Vagina (tissue), 2 donors: Measurements from ENCODE around the gene VPS4A. TPM values are rescaled to one million over a fixed set of nuclear protein-coding genes. Genes with fewer than 3 reads are reported as not detected.

ENCODE experiments used
- DNase-seq, 2 donors: peaks; one replicate each; pipeline ENCODE4 v3.0.0-alpha.2; 2017; ENCODE audit errors: extremely low spot score in 2 of 2
- H3K27ac ChIP-seq: fragments of 200-600 bp; sonication (generic); one replicate; pipeline ENCODE4 v1.5.1; 2019
- H3K27me3 ChIP-seq: fragments of 200-600 bp; sonication (generic); one replicate; pipeline ENCODE4 v1.5.1; 2019
- H3K36me3 ChIP-seq, 2 donors: fragments of 200-600 bp; sonication (generic); one replicate each; pipeline ENCODE4 v1.5.1; 2017 to 2019
- H3K4me1 ChIP-seq: fragments of 200-600 bp; sonication (generic); one replicate; pipeline ENCODE4 v1.5.1; 2019
- H3K4me3 ChIP-seq, 2 donors: fragments of 200-600 bp; sonication (generic); 1 replicate in 1 of 2; 2 replicates in 1 of 2; pipeline ENCODE4 v1.5.1; 2016 to 2019
- H3K9me3 ChIP-seq: fragments of 200-600 bp; sonication (generic); one replicate; pipeline ENCODE4 v1.5.1; 2019
- CTCF ChIP-seq, 3 experiments: fragments of 450-650 bp in 2 of 3; fragments of 200-600 bp in 1 of 3; sonication (generic) in 1 of 3; IDR thresholded peaks; one replicate each; pipeline ENCODE4 v1.5.1; 2017 to 2019; ENCODE audit warnings: antibody characterized with exemption in 3 of 3, mild to moderate bottlenecking in 2 of 3, moderate library complexity in 2 of 3
- POLR2A ChIP-seq, 2 donors: fragments of 450-650 bp; IDR thresholded peaks; one replicate each; pipeline ENCODE4 v1.6.1; 2017; ENCODE audit warnings: antibody characterized with exemption in 2 of 2, mild to moderate bottlenecking in 2 of 2, moderate library complexity in 2 of 2
- POLR2AphosphoS5 ChIP-seq, 2 donors: sonication (generic); formaldehyde crosslinking; IDR thresholded peaks; one replicate each; pipeline ENCODE4 v1.9.0; 2017; ENCODE audit warnings: antibody characterized with exemption in 2 of 2, mild to moderate bottlenecking in 2 of 2, low read depth in 1 of 2; ENCODE audit not compliant: insufficient read depth in 1 of 2
- intact Hi-C: fragments of 100-400 bp; cut with DNase I; formaldehyde crosslinking; loops from one replicate; pipeline ENCODE4 v1.15.1; 2023
- total RNA-seq: library from RNA; depleted of rRNA; stranded (reverse); fragments of >200 nt; gene quantifications from one replicate; pipeline ENCODE4 v1.2.3, GENCODE V29; 2016

Gene VPS4A
- total RNA-seq, 1 donor from 2014 or later: 27.7 TPM

DNA sequence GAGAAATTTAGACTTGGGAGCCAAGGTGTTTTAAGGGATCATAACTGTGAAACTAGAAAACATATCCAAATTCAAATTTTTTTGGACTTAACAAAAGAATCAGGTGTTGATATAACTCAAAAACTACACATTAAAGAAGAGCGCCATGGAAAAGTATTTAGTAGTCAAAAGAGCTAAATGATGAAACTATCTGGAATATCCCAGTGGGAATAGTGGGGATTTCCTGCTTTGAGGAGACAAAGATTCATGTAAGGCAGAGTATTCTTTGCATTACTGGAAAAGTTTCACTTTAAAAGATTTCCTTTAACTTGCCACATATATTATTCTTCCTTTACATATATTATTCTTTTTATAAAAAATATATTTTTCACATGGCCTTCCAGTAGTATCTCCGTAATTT lies 40.3 kb upstream of the VPS4A start:
- peak overlapping the region; percentile 37 for H3K27ac ChIP-seq
- intact Hi-C loops: no loop called here
- no peak for TF ChIP-seq POLR2A (IDR thresholded peaks at IDR 0.05)
- no peak for TF ChIP-seq CTCF (IDR thresholded peaks at IDR 0.05)
- no peak for TF ChIP-seq POLR2AphosphoS5 (IDR thresholded peaks at IDR 0.05; ENCODE audit: insufficient read depth in 1 of 2, low read depth in 1 of 2)
- H3K4me1 ChIP-seq: peaks cover 24% of the 10 kb centered on the region
- H3K4me3 ChIP-seq: no peak overlapping the region
- H3K9me3 ChIP-seq: no peaks in the 10 kb centered on the region
- no peaks in the 10 kb centered on the region for H3K36me3 ChIP-seq
- H3K27me3 ChIP-seq: no peaks in the 10 kb centered on the region
- DNase-seq: no peak

DNA sequence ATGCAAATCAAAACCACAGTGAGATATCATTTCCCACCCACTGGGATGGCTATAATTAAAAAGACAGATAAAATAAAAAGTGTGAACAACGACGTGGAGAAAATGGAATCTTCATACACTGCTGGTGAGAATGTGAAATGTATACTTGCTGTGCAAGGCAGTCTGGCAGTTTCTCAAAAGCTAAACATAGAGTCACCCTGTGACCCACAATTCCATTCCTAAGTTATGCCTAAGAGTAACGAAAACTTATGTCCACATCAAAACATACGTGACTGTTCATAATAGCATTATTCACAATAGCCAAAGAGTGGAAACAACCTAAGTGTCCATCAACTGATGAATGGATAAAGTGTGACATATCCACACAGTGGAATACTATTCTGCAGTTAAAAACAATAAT lies 38.1 kb upstream of the VPS4A start:
- TF ChIP-seq POLR2AphosphoS5 (IDR thresholded peaks at IDR 0.05; ENCODE audit: insufficient read depth in 1 of 2, low read depth in 1 of 2) (no peak), CTCF (IDR thresholded peaks at IDR 0.05) (no peak), POLR2A (IDR thresholded peaks at IDR 0.05) (no peak)
- no peaks in the 10 kb centered on the region for H3K27me3 ChIP-seq
- no peaks in the 10 kb centered on the region for H3K9me3 ChIP-seq
- H3K36me3 ChIP-seq: no peaks in the 10 kb centered on the region
- no peak overlapping the region for H3K4me3 ChIP-seq
- intact Hi-C loops: no loop called here
- no peak for DNase-seq
- no peak overlapping the region for H3K27ac ChIP-seq
- peaks cover 46% of the 10 kb centered on the region for H3K4me1 ChIP-seq

DNA sequence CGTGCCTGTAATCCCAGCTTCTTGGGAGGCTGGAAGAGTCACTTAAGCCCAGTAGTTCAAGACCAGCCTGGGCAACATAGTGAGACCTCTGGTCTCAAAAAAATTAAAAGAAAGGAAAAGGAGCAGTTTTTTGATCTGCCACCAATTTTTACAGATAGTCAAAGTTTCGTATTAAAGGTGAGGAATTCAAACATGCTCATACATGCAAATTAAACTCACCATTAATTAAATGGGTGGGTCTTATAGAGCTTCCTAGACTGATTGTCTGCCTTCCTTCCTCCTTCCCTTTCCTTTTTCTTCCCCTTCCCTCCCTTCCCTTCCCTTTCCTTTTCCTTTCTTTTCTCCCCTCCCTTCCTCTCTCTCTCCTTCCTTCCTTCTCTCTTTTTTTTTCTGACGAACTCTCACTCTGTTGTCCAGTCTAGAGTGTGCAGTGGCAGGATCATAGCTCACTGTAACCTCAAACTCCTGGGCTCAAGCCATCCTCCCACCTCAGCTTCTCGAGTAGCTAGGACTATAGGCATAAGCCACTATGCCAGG lies 36.4 kb upstream of the VPS4A start:
- no peak overlapping the region for H3K4me3 ChIP-seq
- H3K27me3 ChIP-seq: no peaks in the 10 kb centered on the region
- H3K27ac ChIP-seq: peak overlapping the region; percentile 70
- H3K36me3 ChIP-seq: no peaks in the 10 kb centered on the region
- no peaks in the 10 kb centered on the region for H3K9me3 ChIP-seq
- peaks cover 46% of the 10 kb centered on the region for H3K4me1 ChIP-seq
- intact Hi-C loops: no loop called here
- DNase-seq: no peak
- TF ChIP-seq POLR2AphosphoS5 (IDR thresholded peaks at IDR 0.05; ENCODE audit: insufficient read depth in 1 of 2, low read depth in 1 of 2) (no peak), CTCF (IDR thresholded peaks at IDR 0.05) (no peak), POLR2A (IDR thresholded peaks at IDR 0.05) (no peak)

DNA sequence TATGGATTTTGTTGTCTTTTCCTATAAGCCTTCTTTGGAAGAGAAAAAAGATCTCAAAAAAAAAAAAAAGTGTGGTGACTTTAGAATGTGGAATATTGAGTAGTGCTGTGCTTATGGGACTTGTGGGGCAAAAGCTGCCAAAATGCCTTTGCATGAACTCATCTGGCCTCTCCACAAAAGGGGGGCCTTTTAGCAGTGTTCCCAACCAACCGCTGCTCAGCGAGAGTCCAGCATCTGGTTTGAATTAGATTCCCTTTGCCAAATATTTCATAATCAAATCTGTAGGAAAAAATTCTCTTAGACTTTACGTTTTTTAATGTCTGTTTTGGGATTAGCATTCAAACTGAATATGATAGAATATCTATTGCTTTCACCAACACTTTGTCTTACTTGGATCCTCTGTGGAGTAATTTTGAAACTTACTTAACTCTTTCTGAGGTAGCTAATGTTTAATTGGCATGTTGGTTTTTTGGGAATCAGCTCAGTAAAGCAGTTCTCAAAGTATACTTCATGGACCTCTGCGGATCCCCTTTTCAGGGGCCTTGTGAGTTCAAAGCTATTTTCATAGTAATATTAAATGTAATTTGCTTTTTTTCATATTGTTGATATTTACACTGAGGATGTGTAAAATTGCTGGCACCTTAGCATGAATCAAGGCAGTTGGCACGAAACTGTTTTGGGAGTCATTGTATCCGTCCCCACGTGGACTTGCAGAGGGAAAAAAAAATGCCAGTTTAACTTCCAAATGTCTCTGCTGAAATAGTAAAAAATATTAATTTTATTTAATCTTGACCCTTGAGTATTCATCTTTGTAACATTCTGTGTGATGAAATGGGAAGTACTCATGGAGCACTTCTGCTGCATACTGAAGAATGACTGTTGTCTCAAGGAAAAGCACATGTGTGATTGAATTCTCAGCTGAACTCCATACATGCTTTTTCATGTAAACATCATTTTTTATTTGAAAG lies 34.7 kb upstream of the VPS4A start:
- no peak for DNase-seq
- peak overlapping the region; percentile 70 for H3K27ac ChIP-seq
- H3K36me3 ChIP-seq: no peaks in the 10 kb centered on the region
- H3K4me1 ChIP-seq: peaks cover 34% of the 10 kb centered on the region
- no peak overlapping the region for H3K4me3 ChIP-seq
- TF ChIP-seq POLR2AphosphoS5 (IDR thresholded peaks at IDR 0.05; ENCODE audit: insufficient read depth in 1 of 2, low read depth in 1 of 2) (peak in 1 of 2 donors; percentile 84), POLR2A (IDR thresholded peaks at IDR 0.05) (no peak)
- H3K27me3 ChIP-seq: no peaks in the 10 kb centered on the region
- intact Hi-C loops: no loop called here
- H3K9me3 ChIP-seq: no peaks in the 10 kb centered on the region

DNA sequence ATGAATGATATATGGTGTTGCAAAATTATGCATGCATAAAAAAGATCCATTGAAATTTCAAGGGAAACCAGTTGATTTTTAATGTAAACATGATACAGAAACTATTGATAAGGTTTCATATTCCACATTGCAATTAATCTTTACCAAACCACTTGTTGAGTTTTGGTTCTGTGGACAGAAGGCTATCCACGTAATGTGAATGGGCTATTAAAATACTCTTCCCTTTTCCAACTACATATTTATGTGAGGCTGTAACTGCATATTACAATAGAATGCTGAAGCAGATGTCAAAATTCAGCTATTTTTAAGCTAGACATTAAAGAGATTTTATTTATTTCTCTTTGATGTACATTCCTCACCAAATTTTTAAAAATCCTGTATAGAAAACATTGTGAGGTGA lies 33.7 kb upstream of the VPS4A start:
- Histone ChIP-seq H3K9me3 (no peaks in the 10 kb centered on the region), H3K36me3 (no peaks in the 10 kb centered on the region), H3K4me1 (peaks cover 34% of the 10 kb centered on the region), H3K27ac (peak overlapping the region; percentile 36), H3K4me3 (no peak overlapping the region), H3K27me3 (no peaks in the 10 kb centered on the region)
- no peak for DNase-seq
- intact Hi-C loops: no loop called here
- TF ChIP-seq CTCF (IDR thresholded peaks at IDR 0.05): no peak
